Esophagus squamous epithelium (tissue), 5 donors: ENCODE results near the gene CXCL3. TPM values are rescaled to one million over a fixed set of nuclear protein-coding genes. Genes with fewer than 3 reads are reported as not detected.

Experiments
- DNase-seq: peaks from one replicate; lab custom pipeline; 2025; lab: John Stamatoyannopoulos, UW
- H3K27ac ChIP-seq, 4 donors: fragments of 200-600 bp; sonication (generic); one replicate each; pipeline ENCODE4 v1.5.1; 2016 to 2019; ENCODE audit warnings: mild to moderate bottlenecking in 1 of 4
- H3K27me3 ChIP-seq, 4 donors: fragments of 200-600 bp; sonication (generic); 1 replicate in 3 of 4; 2 replicates in 1 of 4; pipeline versions ENCODE4 v1.5.1 to v1.6.0; 2017 to 2021; ENCODE audit warnings: antibody characterized with exemption in 1 of 4
- H3K36me3 ChIP-seq, 3 donors: fragments of 200-600 bp; sonication (generic); one replicate each; pipeline ENCODE4 v1.5.1; 2016 to 2019
- H3K4me1 ChIP-seq, 3 donors: fragments of 200-600 bp; sonication (generic); one replicate each; pipeline ENCODE4 v1.5.1; 2017 to 2019
- H3K4me3 ChIP-seq, 4 donors: fragments of 200-600 bp; sonication (generic); 1 replicate in 3 of 4; 2 replicates in 1 of 4; pipeline ENCODE4 v1.5.1; 2016 to 2019; ENCODE audit warnings: mild to moderate bottlenecking in 2 of 4, moderate library complexity in 1 of 4
- H3K9me3 ChIP-seq, 3 donors: fragments of 200-600 bp; sonication (generic); one replicate each; pipeline ENCODE4 v1.5.1; 2016 to 2019
- POLR2A ChIP-seq, 4 donors: fragments of 450-650 bp; IDR thresholded peaks; one replicate each; pipeline ENCODE4 v1.6.1; 2017; ENCODE audit warnings: antibody characterized with exemption in 4 of 4, mild to moderate bottlenecking in 4 of 4, moderate library complexity in 3 of 4
- WGBS, 2 donors: methylation state at CpG; one replicate each; pipeline ENCODE4 v1.1.5; 2018; 5-methylcytosine and 5-hydroxymethylcytosine counted together
- intact Hi-C: fragments of 100-400 bp; cut with DNase I; formaldehyde crosslinking; loops from one replicate; pipeline ENCODE4 v1.15.0; 2022
- total RNA-seq, 4 donors: library from RNA; depleted of rRNA; stranded (reverse); fragments of >200 nt; gene quantifications; one replicate each; pipeline ENCODE4 v1.1.0, GENCODE V29; 2016
- TF ChIP-seq, protein P1 (sequence below), 6 experiments: fragments of 450-650 bp in 4 of 6; fragments of 200-600 bp in 2 of 6; sonication (generic) in 2 of 6; IDR thresholded peaks; one replicate each; pipeline ENCODE4 v1.5.1; 2016 to 2019; ENCODE audit warnings: antibody characterized with exemption in 6 of 6, mild to moderate bottlenecking in 4 of 6, moderate library complexity in 4 of 6
- donor health status: DM: yes; HTN: yes; CAD: no.

Gene CXCL3
- total RNA-seq, 4 donors from 2014 or later = 3.2 TPM; not detected in 3

DNA sequence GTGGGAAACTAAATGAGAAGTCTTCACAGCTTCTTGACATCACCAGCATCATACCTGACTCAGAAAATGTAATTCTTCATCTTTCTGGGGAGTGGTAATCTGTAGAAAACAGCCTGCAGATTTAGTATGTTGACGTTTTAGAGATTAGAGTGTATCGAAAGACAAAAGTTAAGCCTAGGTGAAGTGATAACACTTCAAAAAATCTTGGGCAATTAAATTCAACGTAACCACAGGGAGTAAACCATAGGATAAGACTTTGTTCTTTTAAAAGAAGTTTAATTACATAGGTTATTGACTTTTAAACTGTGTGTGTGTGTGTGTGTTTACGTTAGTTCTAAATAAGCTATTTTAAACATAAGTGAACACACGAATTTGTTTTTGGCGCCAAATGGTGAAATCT is 38.2 kb downstream of the CXCL3 start:
- intact Hi-C loops = no loop called here
- 78 to 79% methylated on average over 6 of the region's 6 CpGs for WGBS, 2 donors
- Histone ChIP-seq H3K36me3 (no peaks in the 10 kb centered on the region), H3K27me3 (peaks cover 0 to 27% (median 0%) of the 10 kb centered on the region in 4 donors), H3K9me3 (no peaks in the 10 kb centered on the region), H3K27ac (no peak overlapping the region), H3K4me1 (peaks cover 0 to 8% (median 0%) of the 10 kb centered on the region in 3 donors), H3K4me3 (no peak overlapping the region)
- DNase-seq = no peak
- TF ChIP-seq POLR2A (IDR thresholded peaks at IDR 0.05) = no peak
- TF ChIP-seq, protein P1, sequence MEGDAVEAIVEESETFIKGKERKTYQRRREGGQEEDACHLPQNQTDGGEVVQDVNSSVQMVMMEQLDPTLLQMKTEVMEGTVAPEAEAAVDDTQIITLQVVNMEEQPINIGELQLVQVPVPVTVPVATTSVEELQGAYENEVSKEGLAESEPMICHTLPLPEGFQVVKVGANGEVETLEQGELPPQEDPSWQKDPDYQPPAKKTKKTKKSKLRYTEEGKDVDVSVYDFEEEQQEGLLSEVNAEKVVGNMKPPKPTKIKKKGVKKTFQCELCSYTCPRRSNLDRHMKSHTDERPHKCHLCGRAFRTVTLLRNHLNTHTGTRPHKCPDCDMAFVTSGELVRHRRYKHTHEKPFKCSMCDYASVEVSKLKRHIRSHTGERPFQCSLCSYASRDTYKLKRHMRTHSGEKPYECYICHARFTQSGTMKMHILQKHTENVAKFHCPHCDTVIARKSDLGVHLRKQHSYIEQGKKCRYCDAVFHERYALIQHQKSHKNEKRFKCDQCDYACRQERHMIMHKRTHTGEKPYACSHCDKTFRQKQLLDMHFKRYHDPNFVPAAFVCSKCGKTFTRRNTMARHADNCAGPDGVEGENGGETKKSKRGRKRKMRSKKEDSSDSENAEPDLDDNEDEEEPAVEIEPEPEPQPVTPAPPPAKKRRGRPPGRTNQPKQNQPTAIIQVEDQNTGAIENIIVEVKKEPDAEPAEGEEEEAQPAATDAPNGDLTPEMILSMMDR (IDR thresholded peaks at IDR 0.05) = no peak

DNA sequence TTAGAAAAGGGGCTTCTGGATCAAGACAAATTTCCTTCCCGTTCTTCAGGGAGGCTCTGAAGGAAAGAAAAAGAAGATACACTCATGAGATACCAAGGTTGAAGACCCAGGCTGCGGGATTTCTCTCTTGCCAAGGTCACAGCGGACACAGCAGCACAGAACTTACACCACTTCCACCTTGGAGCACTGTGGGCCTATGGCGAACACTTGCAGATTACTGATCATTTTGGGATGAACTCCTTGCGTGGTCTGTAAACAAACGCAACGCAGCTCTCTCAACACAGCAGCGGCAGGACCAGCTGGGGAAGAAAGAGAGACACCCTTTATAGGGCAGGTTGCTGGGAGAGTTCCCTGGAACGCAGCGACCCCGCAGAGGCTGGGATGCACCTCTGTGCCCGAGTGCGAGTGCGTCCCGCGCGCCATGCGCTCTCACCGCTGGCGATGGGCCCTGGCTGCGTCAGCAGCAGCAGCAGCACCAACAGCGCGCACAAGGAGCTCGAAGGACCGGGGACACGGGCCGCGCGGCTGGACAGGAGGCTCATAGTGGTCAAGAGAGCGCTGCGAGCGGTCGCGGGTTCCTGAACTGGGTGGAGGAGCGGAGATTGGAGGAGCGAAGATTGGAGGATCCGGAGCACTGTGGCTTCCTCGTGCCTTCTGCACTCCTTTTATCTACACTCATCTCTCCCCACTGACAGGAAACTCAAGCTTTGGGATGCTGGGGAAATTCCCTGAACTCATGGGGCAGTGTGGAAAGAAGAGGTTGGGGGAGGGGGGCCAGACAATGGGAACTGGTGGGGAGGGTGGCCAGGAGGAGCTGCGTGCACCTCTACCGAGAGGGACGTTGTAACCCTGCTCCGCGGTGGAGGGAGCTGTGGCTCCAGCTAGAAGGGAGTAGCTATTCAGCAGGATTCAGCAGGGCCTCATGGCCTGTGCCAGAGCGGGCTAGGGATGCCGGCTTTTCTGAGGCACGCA is 40.2 kb downstream of the CXCL3 start, which contains the start of gene CXCL5:
CXCL5 (minus strand) TSS at position 638 of the 972 bp plus-strand sequence; CDS start at position 542, 96 bp downstream.
- Histone ChIP-seq H3K27me3 (peaks cover 0 to 27% (median 0%) of the 10 kb centered on the region in 4 donors), H3K4me3 (peak within 1 kb of the TSS in 2 of 4 donors; percentile 26 to 50), H3K27ac (no peak within 1 kb of the TSS), H3K9me3 (no peaks in the 10 kb centered on the region), H3K36me3 (no peaks in the 10 kb centered on the region), H3K4me1 (peaks cover 0 to 8% (median 0%) of the 10 kb centered on the region in 3 donors)
- intact Hi-C loops = no loop called here
- TF ChIP-seq POLR2A (IDR thresholded peaks at IDR 0.05) = no peak
- TF ChIP-seq, protein P1 (IDR thresholded peaks at IDR 0.05) = no peak
- DNase-seq = no peak
- 25 to 47% methylated on average over 11 to 34 of the region's 46 CpGs for WGBS, 2 donors

DNA sequence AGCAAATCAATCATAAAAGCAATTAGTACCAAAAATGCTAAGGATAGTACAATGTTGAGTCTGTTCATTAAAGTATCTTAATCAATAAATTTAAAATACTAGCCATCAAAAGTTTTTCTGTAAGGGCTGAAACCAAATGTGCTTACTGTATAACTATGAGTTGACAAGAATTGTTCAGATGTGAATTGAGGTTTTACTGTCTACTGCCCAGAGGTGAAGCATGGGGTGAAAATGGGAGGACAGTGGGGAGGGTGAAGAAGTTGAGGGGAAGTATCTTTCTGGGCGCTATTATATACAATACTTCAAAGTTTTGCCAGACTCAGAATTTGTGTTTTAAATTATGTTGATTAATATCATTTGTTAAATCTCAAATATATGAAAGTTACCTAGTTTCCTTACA is 46.4 kb downstream of the CXCL3 start:
- TF ChIP-seq, protein P1 (IDR thresholded peaks at IDR 0.05) = no peak
- no peak for TF ChIP-seq POLR2A (IDR thresholded peaks at IDR 0.05)
- Histone ChIP-seq H3K9me3 (no peaks in the 10 kb centered on the region), H3K27me3 (peaks cover 0 to 9% (median 0%) of the 10 kb centered on the region in 4 donors), H3K27ac (no peak overlapping the region), H3K4me1 (no peaks in the 10 kb centered on the region), H3K4me3 (no peak overlapping the region), H3K36me3 (no peaks in the 10 kb centered on the region)
- DNase-seq = no peak
- intact Hi-C loops = no loop called here
- 3 to 39% methylated on average over 1 of the region's 1 CpG for WGBS, 2 donors

DNA sequence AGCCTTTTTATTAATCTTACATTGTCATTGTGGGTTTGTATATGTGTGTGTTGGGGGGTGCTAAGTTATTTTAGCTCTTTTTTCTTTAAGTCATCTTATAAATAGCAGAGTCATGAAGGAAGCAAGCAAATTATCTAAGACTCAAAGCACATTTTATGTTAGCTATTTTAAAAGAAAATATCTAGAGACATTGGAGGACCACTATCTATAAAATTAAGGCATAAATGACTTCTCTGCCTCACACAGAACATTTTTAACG is 46.8 kb downstream of the CXCL3 start:
- WGBS, 2 donors = 75 to 96% methylated on average over 1 of the region's 1 CpG
- TF ChIP-seq, protein P1 (IDR thresholded peaks at IDR 0.05) = no peak
- TF ChIP-seq POLR2A (IDR thresholded peaks at IDR 0.05) = no peak

More for the DNA sequence above, 46.8 kb downstream of the CXCL3 start:
- no peak overlapping the region for H3K27ac ChIP-seq
- intact Hi-C loops = no loop called here
- DNase-seq = no peak
- no peak overlapping the region for H3K4me3 ChIP-seq
- H3K27me3 ChIP-seq = peaks cover 0 to 9% (median 0%) of the 10 kb centered on the region in 4 donors
- no peaks in the 10 kb centered on the region for H3K4me1 ChIP-seq
- H3K36me3 ChIP-seq = no peaks in the 10 kb centered on the region
- H3K9me3 ChIP-seq = no peaks in the 10 kb centered on the region
